IMR-90 (cell line): ENCODE measurements around the gene SNX30. TPM values are rescaled to one million over a fixed set of nuclear protein-coding genes. Genes with fewer than 3 reads are reported as not detected.

Source experiments
- ATAC-seq: fragments of 200-7000 bp; cut with Tn5 transposase; 2 replicates; pipeline ENCODE4 v1.9.1; 2020; ENCODE audit warnings: low read depth, mild to moderate bottlenecking, moderate library complexity
- BruUV-seq: library from RNA; stranded (reverse); fragments of 400-500 nt; replicated peaks from 2 replicates; lab custom pipeline; 2021; lab: Mats Ljungman, UMichigan
- CTCF ChIA-PET: fragments of 300-600 bp; formaldehyde crosslinking; extraction: SDS; loops from one replicate; lab custom pipeline; 2021; ENCODE audit warnings: antibody characterized with exemption; lab: Yijun Ruan, JAX
- POLR2A ChIA-PET: fragments of 300-600 bp; sonication (Branson Sonifier 250); formaldehyde crosslinking; loops from one replicate; lab custom pipeline; 2022; ENCODE audit warnings: antibody characterized with exemption; ENCODE audit not compliant: unreplicated experiment; lab: Charles Lee
- DNase-seq: peaks from one replicate; pipeline ENCODE4 v3.0.0; 2013
- H2AFZ ChIP-seq: replicated peaks from 2 replicates; pipeline ENCODE3; 2013; ENCODE audit warnings: low read length, mild to moderate bottlenecking; ENCODE audit not compliant: poor library complexity
- H2AK5ac ChIP-seq: 2 replicates; pipeline ENCODE4 v1.6.1; 2013; ENCODE audit warnings: low read depth, low read length, inconsistent platforms
- H2AK9ac ChIP-seq: replicated peaks from 2 replicates; pipeline ENCODE3; 2013; ENCODE audit warnings: mild to moderate bottlenecking, low read depth, low read length, moderate library complexity; ENCODE audit not compliant: poor library complexity
- H2BK120ac ChIP-seq: 2 replicates; pipeline ENCODE4 v1.6.1; 2013; ENCODE audit warnings: low read depth, low read length, inconsistent platforms
- H2BK15ac ChIP-seq: 3 replicates; pipeline ENCODE4 v1.6.1; 2013; ENCODE audit warnings: low read depth, low read length, inconsistent platforms
- H2BK20ac ChIP-seq: 2 replicates; pipeline ENCODE4 v1.6.1; 2013; ENCODE audit warnings: low read depth, mild to moderate bottlenecking, inconsistent platforms, low read length, moderate library complexity
- H2BK5ac ChIP-seq: 2 replicates; pipeline ENCODE4 v1.6.1; 2013; ENCODE audit warnings: mild to moderate bottlenecking, low read depth, low read length, inconsistent platforms; ENCODE audit not compliant: poor library complexity, severe bottlenecking
- H3K14ac ChIP-seq: replicated peaks from 2 replicates; pipeline ENCODE4 v1.6.1; 2013; ENCODE audit warnings: low read depth, low read length, inconsistent platforms
- H3K18ac ChIP-seq: 2 replicates; pipeline ENCODE4 v1.6.1; 2013; ENCODE audit warnings: low read depth, low read length, control low read depth
- H3K23ac ChIP-seq: 2 replicates; pipeline ENCODE4 v1.6.1; 2013; ENCODE audit warnings: low read depth, low read length, inconsistent platforms
- H3K27ac ChIP-seq: 2 replicates; pipeline ENCODE4 v1.5.1; 2013; ENCODE audit warnings: mild to moderate bottlenecking, control low read depth, low read length; ENCODE audit not compliant: insufficient read depth
- H3K27me3 ChIP-seq: 2 replicates; pipeline ENCODE4 v1.6.1; 2013; ENCODE audit warnings: low read length; ENCODE audit not compliant: control insufficient read depth, insufficient read depth
- H3K36me3 ChIP-seq: 2 replicates; pipeline ENCODE4 v1.6.1; 2013; ENCODE audit warnings: low read length, mixed read lengths; ENCODE audit not compliant: control insufficient read depth, insufficient read depth
- H3K4ac ChIP-seq: 2 replicates; pipeline ENCODE4 v1.6.1; 2013; ENCODE audit warnings: low read depth, low read length, inconsistent platforms
- H3K4me1 ChIP-seq: 2 replicates; pipeline ENCODE4 v1.6.1; 2013; ENCODE audit warnings: low read length, mixed read lengths; ENCODE audit not compliant: control insufficient read depth, insufficient read depth
- H3K4me2 ChIP-seq: 2 replicates; pipeline ENCODE4 v1.6.1; 2013; ENCODE audit warnings: low read depth, mild to moderate bottlenecking, control low read depth, low read length, moderate library complexity
- H3K4me3 ChIP-seq: 2 replicates; pipeline ENCODE4 v1.5.1; 2013; ENCODE audit warnings: low read depth, mild to moderate bottlenecking, control low read depth, low read length, moderate library complexity; ENCODE audit not compliant: insufficient read depth
- H3K56ac ChIP-seq: 2 replicates; pipeline ENCODE4 v1.6.1; 2013; ENCODE audit warnings: low read length, inconsistent platforms; ENCODE audit not compliant: insufficient read depth; ENCODE audit errors: extremely low read depth
- H3K79me1 ChIP-seq, 2 experiments: 2 replicates each; pipeline ENCODE4 v1.6.1; 2013; ENCODE audit warnings: low read length in 2 of 2, inconsistent platforms in 1 of 2, low read depth in 1 of 2
- H3K9ac ChIP-seq: 2 replicates; pipeline ENCODE4 v1.6.1; 2013; ENCODE audit warnings: low read depth, low read length, control low read depth
- H3K9me1 ChIP-seq: 2 replicates; pipeline ENCODE4 v1.6.1; 2013; ENCODE audit warnings: low read length, inconsistent platforms; ENCODE audit not compliant: insufficient read depth
- H3K9me3 ChIP-seq: 2 replicates; pipeline ENCODE4 v1.6.1; 2013; ENCODE audit warnings: low read length; ENCODE audit not compliant: control insufficient read depth, insufficient read depth
- H4K20me1 ChIP-seq: 2 replicates; pipeline ENCODE4 v1.6.1; 2013; ENCODE audit warnings: low read length, inconsistent platforms; ENCODE audit not compliant: insufficient read depth
- H4K5ac ChIP-seq: 2 replicates; pipeline ENCODE4 v1.6.1; 2013; ENCODE audit warnings: mild to moderate bottlenecking, low read depth, low read length, control low read depth
- H4K8ac ChIP-seq, 2 experiments: 2 replicates each; pipeline ENCODE4 v1.6.1; 2013; ENCODE audit warnings: low read depth in 2 of 2, low read length in 2 of 2, control low read depth in 1 of 2, inconsistent platforms in 1 of 2
- H4K91ac ChIP-seq: 2 replicates; pipeline ENCODE4 v1.6.1; 2013; ENCODE audit warnings: low read depth, low read length, inconsistent platforms; ENCODE audit not compliant: insufficient read depth
- CTCF ChIP-seq: conservative IDR thresholded peaks from 2 replicates; pipeline ENCODE4 v1.5.1; 2012; ENCODE audit warnings: mild to moderate bottlenecking, low read depth, low read length, improper control_type of control experiment
- SMC3 ChIP-seq: fragments of 150-350 bp; IDR thresholded peaks from 2 replicates; pipeline ENCODE4 v1.6.1; 2016; ENCODE audit warnings: low read depth, mild to moderate bottlenecking, antibody characterized with exemption, low read length, moderate library complexity
- WGBS, 2 experiments: methylation state at CpG; one replicate each; pipeline versions ENCODE4 v1.1.5 to v1.1.7; 2013; ENCODE audit warnings: missing lambda C conversion rate in 2 of 2; ENCODE audit not compliant: insufficient read length in 1 of 2; ENCODE audit errors: extremely low coverage in 2 of 2; 5-methylcytosine and 5-hydroxymethylcytosine counted together
- dilution Hi-C: fragments of 300-500 bp; cut with HindIII; formaldehyde crosslinking; loops from one replicate; pipeline ENCODE4 v1.14.3; 2018; ENCODE audit warnings: low sequenced_read_pairs; ENCODE audit not compliant: unreplicated experiment
- in situ Hi-C: fragments of 300-500 bp; cut with MboI; formaldehyde crosslinking; loops from 3 replicates; pipeline ENCODE4 v1.14.3; 2019; ENCODE audit warnings: low sequenced_read_pairs, inconsistent platforms, mixed read lengths
- intact Hi-C: fragments of 100-400 bp; cut with micrococcal nuclease; formaldehyde crosslinking; loops from 2 replicates; pipeline ENCODE4 v1.10.0; 2022
- polyA plus RNA-seq, 3 experiments: library from polyadenylated mRNA; depleted of rRNA; stranded (reverse); fragments of >200 nt; gene quantifications; 2 replicates each; pipeline ENCODE4 v1.2.3, GENCODE V29; 2012; ENCODE audit warnings: low replicate concordance in 1 of 3
- total RNA-seq: library from RNA; depleted of rRNA; stranded (reverse); fragments of >200 nt; gene quantifications from 2 replicates; pipeline ENCODE4 v1.2.3, GENCODE V29; 2012

Gene SNX30
- total and polyA plus RNA-seq, 2 of the 4 experiments (the other 2 are of a cell fraction), result 8.0 to 18.8 TPM

- DNase-seq, result no peak
- H3K4me3 ChIP-seq, result no peak overlapping the region
- no peaks in the 10 kb centered on the region for H3K4me1 ChIP-seq
- intact Hi-C loops (no loop called here), in situ Hi-C loops (no loop called here), dilution Hi-C loops (no loop called here)
- no peak overlapping the region for H4K91ac ChIP-seq
- H2BK20ac ChIP-seq, result no peak overlapping the region
- no peaks in the 10 kb centered on the region; the same call in 1 of the 2 replicates for H3K27me3 ChIP-seq
- no peak overlapping the region for H2BK5ac ChIP-seq
- no peak overlapping the region for H2BK15ac ChIP-seq
- no peak overlapping the region for H3K4me2 ChIP-seq
- peaks cover 3% of the 10 kb centered on the region; the same call in 1 of the 2 replicates for H3K9me3 ChIP-seq
- H3K27ac ChIP-seq, result no peak overlapping the region
- no peak overlapping the region for H2AK9ac ChIP-seq
- POLR2A ChIA-PET, result no interaction called here
- H3K56ac ChIP-seq, result no peak overlapping the region
- no peaks in the 10 kb centered on the region for H3K36me3 ChIP-seq
- no peak for TF ChIP-seq SMC3
- no peak for TF ChIP-seq CTCF
- no peak overlapping the region for H3K23ac ChIP-seq
- ATAC-seq, result no peak
- no peak overlapping the region for H3K9ac ChIP-seq
- H3K18ac ChIP-seq, result no peak overlapping the region
- no TSS peak for BruUV-seq
- H4K8ac ChIP-seq, result no peak overlapping the region
- no peak overlapping the region for H2BK120ac ChIP-seq
- H2AFZ ChIP-seq, result no peak overlapping the region
- H3K14ac ChIP-seq, result no peak overlapping the region
- H4K20me1 ChIP-seq, result no peaks in the 10 kb centered on the region
- no peak overlapping the region for H4K5ac ChIP-seq
- no peaks in the 10 kb centered on the region for H3K79me1 ChIP-seq
- no peak overlapping the region for H2AK5ac ChIP-seq
- H3K9me1 ChIP-seq, result no peaks in the 10 kb centered on the region
- H3K4ac ChIP-seq, result no peak overlapping the region
- CTCF ChIA-PET, result no interaction called here
- no CpG with 5 or more reads among the region's 3 CpGs for WGBS, 2 experiments
These were observed 24.6 kb upstream of the SNX30 start for GRCh38 chr9:112725961-112726360.
